OCI-LY7 (cell line): Measurements from ENCODE around the gene LRRC1.

Experiments used
- CTCF ChIP-seq: fragments of 200-600 bp; sonication (generic); conservative IDR thresholded peaks from 2 replicates; pipeline ENCODE4 v1.5.1; 2014; ENCODE audit warnings: mild to moderate bottlenecking, antibody characterized with exemption, low read length, moderate library complexity, mixed read lengths
- EZH2phosphoT487 ChIP-seq: fragments of 200-600 bp; sonication (generic); IDR thresholded peaks from 2 replicates; pipeline ENCODE4 v1.6.1; 2018; ENCODE audit warnings: low read depth, borderline replicate concordance, mild to moderate bottlenecking, mixed run types, antibody characterized with exemption, low read length, moderate library complexity, mixed read lengths

GRCh38 chr6:53898026-53898795 lies 103.4 kb downstream of the LRRC1 start:
- TF ChIP-seq CTCF (no peak), EZH2phosphoT487 (no peak)
